Gastrocnemius medialis (tissue), 4 donors: Measurements from ENCODE around the gene MAPK8IP3. TPM values are rescaled to one million over a fixed set of nuclear protein-coding genes. Genes with fewer than 3 reads are reported as not detected.

Experiments
- ATAC-seq, 2 donors: fragments of 150-250 bp; one replicate each; pipeline ENCODE4 v1.9.1; 2016
- DNase-seq, 2 donors: peaks; one replicate each; pipeline ENCODE4 v3.0.0-alpha.2; 2019
- H3K27ac ChIP-seq, 4 donors: fragments of 200-600 bp; sonication (generic); 1 replicate in 1 of 4; 2 replicates in 3 of 4; pipeline ENCODE4 v1.5.1; 2016 to 2018; ENCODE audit warnings: mild to moderate bottlenecking in 2 of 4, moderate library complexity in 1 of 4
- H3K27me3 ChIP-seq, 3 donors: fragments of 200-600 bp; sonication (generic) in 2 of 3; 1 replicate in 1 of 3; 2 replicates in 2 of 3; pipeline versions ENCODE4 v1.5.1 to v1.6.0; 2016 to 2019; ENCODE audit warnings: mild to moderate bottlenecking in 1 of 3, moderate library complexity in 1 of 3
- H3K36me3 ChIP-seq, 2 donors: fragments of 200-600 bp; sonication (generic) in 1 of 2; one replicate each; pipeline ENCODE4 v1.5.1; 2017 to 2018
- H3K4me1 ChIP-seq, 2 donors: fragments of 200-600 bp; sonication (generic) in 1 of 2; one replicate each; pipeline ENCODE4 v1.5.1; 2016 to 2017; ENCODE audit warnings: mild to moderate bottlenecking in 2 of 2
- H3K4me3 ChIP-seq, 4 donors: fragments of 200-600 bp; sonication (generic) in 3 of 4; 1 replicate in 1 of 4; 2 replicates in 3 of 4; pipeline ENCODE4 v1.5.1; 2016 to 2019; ENCODE audit warnings: mild to moderate bottlenecking in 2 of 4
- H3K9me3 ChIP-seq, 3 donors: fragments of 200-600 bp; sonication (generic) in 2 of 3; 1 replicate in 1 of 3; 2 replicates in 2 of 3; pipeline ENCODE4 v1.5.1; 2016 to 2019
- CTCF ChIP-seq, 5 experiments: fragments of 450-650 bp in 3 of 5; fragments of 200-600 bp in 2 of 5; sonication (generic) in 2 of 5; IDR thresholded peaks in 4 of 5; conservative IDR thresholded peaks in 1 of 5; 1 replicate in 4 of 5; 2 replicates in 1 of 5; pipeline ENCODE4 v1.5.1; 2016 to 2019; ENCODE audit warnings: antibody characterized with exemption in 5 of 5, mild to moderate bottlenecking in 3 of 5, moderate library complexity in 3 of 5
- POLR2A ChIP-seq, 2 donors: fragments of 450-650 bp; IDR thresholded peaks; one replicate each; pipeline ENCODE4 v1.6.1; 2017; ENCODE audit warnings: antibody characterized with exemption in 2 of 2, mild to moderate bottlenecking in 2 of 2, moderate library complexity in 2 of 2
- in situ Hi-C, 4 donors: fragments of 200-750 bp; cut with MboI; loops; one replicate each; pipeline versions ENCODE4 v1.15.0 to v1.8.0; 2017; ENCODE audit warnings: low sequenced_read_pairs in 4 of 4
- intact Hi-C: fragments of 100-400 bp; cut with DNase I; formaldehyde crosslinking; loops from one replicate; pipeline ENCODE4 v1.15.1; 2023; ENCODE audit warnings: low total_unique reads
- total RNA-seq, 4 donors: library from RNA; depleted of rRNA; stranded (reverse); fragments of >200 nt; gene quantifications; one replicate each; pipeline versions ENCODE4 v1.1.0 to v1.2.3, GENCODE V29; 2016

The MAPK8IP3 gene
- total RNA-seq, 4 donors from 2014 or later = 6.5 to 22.6 (median 13.9) TPM

GRCh38 chr16:1764971-1765370, 59.0 kb downstream of the MAPK8IP3 start:
- Histone ChIP-seq H3K36me3 (peaks cover 0 to 78% of the 10 kb centered on the region in 2 donors), H3K4me1 (peaks cover under 1 to 3% of the 10 kb centered on the region in 2 donors), H3K9me3 (no peaks in the 10 kb centered on the region), H3K27ac (no peak overlapping the region), H3K4me3 (no peak overlapping the region), H3K27me3 (no peaks in the 10 kb centered on the region)
- in situ Hi-C loops = no loop called here
- DNase-seq = no peak
- ATAC-seq = no peak
- TF ChIP-seq POLR2A (IDR thresholded peaks at IDR 0.05) = no peak
- TF ChIP-seq CTCF (IDR thresholded peaks at IDR 0.05 in 4 of 5, conservative IDR thresholded peaks at IDR 0.05 in 1 of 5) = no peak
- intact Hi-C loops = loop anchor here (5.0 kb wide), 1 partner anchor 338 kb away; no protein-coding TSS in a partner anchor

GRCh38 chr16:1765826-1766225, 59.8 kb downstream of the MAPK8IP3 start:
- in situ Hi-C loops = no loop called here
- DNase-seq = no peak
- Histone ChIP-seq H3K27me3 (no peaks in the 10 kb centered on the region), H3K27ac (no peak overlapping the region), H3K9me3 (no peaks in the 10 kb centered on the region), H3K4me1 (peaks cover 8 to 9% of the 10 kb centered on the region in 2 donors), H3K4me3 (no peak overlapping the region), H3K36me3 (peaks cover 0 to 69% of the 10 kb centered on the region in 2 donors)
- intact Hi-C loops = no loop called here
- TF ChIP-seq POLR2A (IDR thresholded peaks at IDR 0.05) = no peak
- no peak for TF ChIP-seq CTCF (IDR thresholded peaks at IDR 0.05 in 4 of 5, conservative IDR thresholded peaks at IDR 0.05 in 1 of 5)
- ATAC-seq = no peak

GRCh38 chr16:1766231-1766630, 60.2 kb downstream of the MAPK8IP3 start:
- peaks cover 8 to 11% of the 10 kb centered on the region in 2 donors for H3K4me1 ChIP-seq
- in situ Hi-C loops (no loop called here), intact Hi-C loops (no loop called here)
- no peak for DNase-seq
- no peak for ATAC-seq
- H3K36me3 ChIP-seq = peaks cover 0 to 65% of the 10 kb centered on the region in 2 donors
- H3K27me3 ChIP-seq = no peaks in the 10 kb centered on the region
- no peaks in the 10 kb centered on the region for H3K9me3 ChIP-seq
- no peak overlapping the region for H3K4me3 ChIP-seq
- no peak overlapping the region for H3K27ac ChIP-seq
- TF ChIP-seq CTCF (IDR thresholded peaks at IDR 0.05 in 4 of 5, conservative IDR thresholded peaks at IDR 0.05 in 1 of 5) (no peak), POLR2A (IDR thresholded peaks at IDR 0.05) (no peak)

- no peaks in the 10 kb centered on the region for H3K9me3 ChIP-seq
- in situ Hi-C loops (no loop called here), intact Hi-C loops (no loop called here)
- peaks cover 9 to 13% of the 10 kb centered on the region in 2 donors for H3K4me1 ChIP-seq
- H3K27ac ChIP-seq = no peak overlapping the region
- no peaks in the 10 kb centered on the region for H3K27me3 ChIP-seq
- H3K36me3 ChIP-seq = peaks cover 0 to 63% of the 10 kb centered on the region in 2 donors
- no peak for ATAC-seq
- no peak for DNase-seq
- TF ChIP-seq CTCF (IDR thresholded peaks at IDR 0.05 in 4 of 5, conservative IDR thresholded peaks at IDR 0.05 in 1 of 5) (no peak), POLR2A (IDR thresholded peaks at IDR 0.05) (no peak)
- no peak overlapping the region for H3K4me3 ChIP-seq
Measured at GRCh38 chr16:1766701-1767100, 60.7 kb downstream of the MAPK8IP3 start.
